Prostate gland (tissue), 2 donors: ENCODE results near the gene SLC44A5.
"Not testable (repeated sequence)": the region's sequence is repeated elsewhere in the genome, so short reads cannot be mapped to it uniquely, and the experiment has no call there.

Experiments used
- POLR2A ChIP-seq: fragments of 450-650 bp; IDR thresholded peaks from one replicate; pipeline ENCODE4 v1.6.1; 2016; ENCODE audit warnings: antibody characterized with exemption, mild to moderate bottlenecking
- TF ChIP-seq, protein P1 (sequence below), 4 experiments: fragments of 200-600 bp in 2 of 4; fragments of 450-650 bp in 2 of 4; sonication (generic) in 2 of 4; IDR thresholded peaks; 1 replicate in 3 of 4; 2 replicates in 1 of 4; pipeline ENCODE4 v1.5.1; 2016 to 2019; ENCODE audit warnings: antibody characterized with exemption in 4 of 4, mild to moderate bottlenecking in 2 of 4, moderate library complexity in 2 of 4

GRCh38 chr1:75354267-75354666 is 256.6 kb downstream of the SLC44A5 start:
- TF ChIP-seq, protein P1, sequence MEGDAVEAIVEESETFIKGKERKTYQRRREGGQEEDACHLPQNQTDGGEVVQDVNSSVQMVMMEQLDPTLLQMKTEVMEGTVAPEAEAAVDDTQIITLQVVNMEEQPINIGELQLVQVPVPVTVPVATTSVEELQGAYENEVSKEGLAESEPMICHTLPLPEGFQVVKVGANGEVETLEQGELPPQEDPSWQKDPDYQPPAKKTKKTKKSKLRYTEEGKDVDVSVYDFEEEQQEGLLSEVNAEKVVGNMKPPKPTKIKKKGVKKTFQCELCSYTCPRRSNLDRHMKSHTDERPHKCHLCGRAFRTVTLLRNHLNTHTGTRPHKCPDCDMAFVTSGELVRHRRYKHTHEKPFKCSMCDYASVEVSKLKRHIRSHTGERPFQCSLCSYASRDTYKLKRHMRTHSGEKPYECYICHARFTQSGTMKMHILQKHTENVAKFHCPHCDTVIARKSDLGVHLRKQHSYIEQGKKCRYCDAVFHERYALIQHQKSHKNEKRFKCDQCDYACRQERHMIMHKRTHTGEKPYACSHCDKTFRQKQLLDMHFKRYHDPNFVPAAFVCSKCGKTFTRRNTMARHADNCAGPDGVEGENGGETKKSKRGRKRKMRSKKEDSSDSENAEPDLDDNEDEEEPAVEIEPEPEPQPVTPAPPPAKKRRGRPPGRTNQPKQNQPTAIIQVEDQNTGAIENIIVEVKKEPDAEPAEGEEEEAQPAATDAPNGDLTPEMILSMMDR (IDR thresholded peaks at IDR 0.05), result not testable (repeated sequence)
- not testable (repeated sequence) for TF ChIP-seq POLR2A
